Measurements from ENCODE around the gene ANO3. TPM values are rescaled to one million over a fixed set of nuclear protein-coding genes. Genes with fewer than 3 reads are reported as not detected.

Gene ANO3
- total RNA-seq, 1 donor from 2014 or later, result not detected

DNA sequence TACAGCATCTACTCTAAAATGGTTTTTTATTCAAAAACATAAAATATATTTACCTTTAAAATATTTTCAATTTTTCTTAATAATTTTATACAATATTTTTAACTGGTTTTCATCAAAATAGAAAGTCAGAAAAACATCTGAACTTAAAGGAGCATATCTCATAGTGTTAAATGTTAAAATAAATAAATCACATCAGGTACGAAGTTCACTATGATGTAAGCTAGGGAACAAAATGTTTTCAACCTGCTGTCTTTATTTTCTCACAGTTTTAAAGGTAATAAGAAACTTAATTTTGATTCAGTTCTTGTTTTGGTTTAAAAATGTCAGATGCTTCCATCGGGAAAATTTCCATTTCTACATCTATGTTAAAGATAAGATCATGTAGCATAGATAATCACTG is 142.5 kb downstream of the ANO3 start:
- DNase-seq, result no peak
- no peak for ATAC-seq
- intact Hi-C loops (cut with micrococcal nuclease), result no loop called here

DNA sequence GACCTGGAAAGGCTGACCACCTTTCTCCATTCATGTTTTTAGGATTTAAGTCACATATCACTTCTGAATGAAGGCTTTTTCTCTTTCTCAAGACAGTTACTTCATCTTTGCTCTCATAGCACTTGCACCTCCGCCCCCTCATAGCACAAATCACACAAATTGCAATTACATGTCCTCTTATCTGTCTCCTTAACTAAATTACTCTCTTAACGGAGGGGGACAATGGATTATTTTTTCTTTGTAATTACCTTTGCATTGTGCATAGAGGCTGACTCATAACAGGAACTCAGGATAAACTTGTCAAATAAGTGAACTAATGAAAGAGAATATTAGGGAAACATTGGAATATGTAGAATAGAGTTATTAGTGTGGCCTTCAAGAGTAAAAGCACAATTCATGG is 145.5 kb downstream of the ANO3 start:
- ATAC-seq (no peak), DNase-seq (no peak)
- intact Hi-C loops (cut with micrococcal nuclease), result no loop called here

DNA sequence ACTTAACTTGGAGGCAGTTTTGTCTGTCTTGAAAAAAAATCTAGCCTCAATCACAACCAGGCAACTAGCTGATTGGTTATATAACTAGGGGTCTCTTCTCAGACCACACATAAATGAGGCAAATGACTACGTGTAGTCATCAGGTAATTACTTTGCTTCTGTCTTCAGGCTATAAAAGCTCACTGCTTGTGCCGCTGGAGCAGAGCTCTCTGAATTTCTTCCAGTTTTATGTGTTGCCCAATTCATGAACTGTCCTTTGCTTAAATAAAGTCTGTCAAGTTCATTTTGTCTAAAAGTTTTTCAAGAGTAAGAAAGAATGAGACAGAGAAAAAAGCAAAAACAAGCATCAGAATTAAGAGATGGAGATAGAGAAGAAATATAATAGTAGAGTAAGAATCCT is 146.8 kb downstream of the ANO3 start:
- ATAC-seq (no peak), DNase-seq (no peak)
- intact Hi-C loops (cut with micrococcal nuclease), result no loop called here

DNA sequence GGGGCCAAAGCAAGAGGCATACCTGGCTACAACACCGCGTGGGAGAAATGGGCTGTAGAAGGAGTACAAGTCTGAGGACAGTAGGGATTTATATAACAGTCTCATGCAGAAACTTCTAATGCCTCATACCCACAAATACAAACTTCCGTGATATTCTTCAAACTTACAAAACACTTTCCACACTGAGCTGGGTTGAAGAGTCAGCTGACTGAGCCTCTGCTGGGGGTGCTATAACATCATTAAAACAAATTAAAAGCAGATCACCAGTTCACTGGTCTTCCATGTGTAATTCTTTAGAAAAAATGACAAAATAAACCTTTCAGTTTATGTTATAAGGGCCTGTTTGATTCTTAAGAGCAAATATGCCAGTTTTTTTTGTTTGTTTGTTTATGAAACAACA is 148.1 kb downstream of the ANO3 start:
- intact Hi-C loops (cut with micrococcal nuclease), result no loop called here

DNA sequence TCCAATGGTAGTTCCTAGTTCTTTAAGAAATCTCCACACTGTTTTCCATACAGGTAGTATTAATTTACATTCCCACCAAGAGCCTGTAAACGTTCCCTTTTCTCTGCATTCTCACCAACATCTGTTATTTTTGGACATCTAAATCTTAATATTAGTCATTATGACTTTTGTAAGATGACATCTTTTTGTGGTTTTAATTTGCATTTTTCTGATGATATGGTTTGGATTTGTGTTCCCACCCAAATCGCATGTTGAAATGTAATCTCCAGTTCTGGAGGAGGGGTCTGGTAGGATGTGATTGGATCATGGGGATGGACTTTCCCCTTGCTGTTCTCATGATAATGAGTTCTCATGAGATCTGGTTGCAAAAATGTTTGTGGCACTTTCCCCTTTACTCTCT is 151.2 kb downstream of the ANO3 start:
- ATAC-seq (no peak), DNase-seq (no peak)
- intact Hi-C loops (cut with micrococcal nuclease), result no loop called here

More for the DNA sequence above, 148.1 kb downstream of the ANO3 start:
- DNase-seq (no peak), ATAC-seq (no peak)

DNA sequence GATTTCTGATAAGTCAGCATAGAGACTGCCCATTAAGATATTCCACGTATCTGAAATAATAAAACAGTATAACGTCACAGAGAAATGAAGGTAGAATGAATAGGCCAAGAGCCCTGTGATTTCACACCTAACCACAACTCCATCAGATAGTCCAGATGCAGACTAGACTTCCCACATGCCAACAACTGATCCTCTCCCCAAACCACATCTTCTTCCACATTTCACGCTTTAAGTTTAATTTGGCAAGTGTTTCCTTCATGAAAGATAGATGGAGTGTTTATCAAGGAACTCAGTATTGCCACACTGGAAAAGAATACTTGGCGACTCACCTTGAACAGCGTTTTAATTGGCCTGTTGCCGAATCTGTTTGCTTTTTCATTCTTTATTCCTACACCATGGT is 158.6 kb downstream of the ANO3 start:
- ATAC-seq (no peak), DNase-seq (no peak)
- intact Hi-C loops (cut with micrococcal nuclease), result no loop called here

DNA sequence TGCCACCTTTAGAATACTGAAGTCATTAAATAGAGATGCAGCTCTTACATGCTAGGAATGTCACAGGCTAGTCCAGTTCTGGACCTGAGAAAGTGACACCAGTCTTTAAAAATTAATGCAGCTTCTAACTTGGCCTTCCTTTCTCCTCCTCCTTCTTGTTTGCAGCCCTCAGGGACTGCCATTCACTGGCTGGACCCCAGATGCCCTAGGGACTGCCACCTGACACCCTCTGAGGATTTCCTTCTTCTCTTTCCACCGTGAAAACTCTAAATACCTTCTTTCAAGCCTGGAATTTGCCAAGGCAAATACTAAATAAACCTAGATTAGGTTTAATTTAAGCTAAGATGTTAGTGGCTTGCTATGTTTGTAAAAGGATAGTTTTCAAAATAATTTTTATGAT is 161.7 kb downstream of the ANO3 start:
- no peak for DNase-seq
- intact Hi-C loops (cut with micrococcal nuclease), result no loop called here
- ATAC-seq, result no peak

DNA sequence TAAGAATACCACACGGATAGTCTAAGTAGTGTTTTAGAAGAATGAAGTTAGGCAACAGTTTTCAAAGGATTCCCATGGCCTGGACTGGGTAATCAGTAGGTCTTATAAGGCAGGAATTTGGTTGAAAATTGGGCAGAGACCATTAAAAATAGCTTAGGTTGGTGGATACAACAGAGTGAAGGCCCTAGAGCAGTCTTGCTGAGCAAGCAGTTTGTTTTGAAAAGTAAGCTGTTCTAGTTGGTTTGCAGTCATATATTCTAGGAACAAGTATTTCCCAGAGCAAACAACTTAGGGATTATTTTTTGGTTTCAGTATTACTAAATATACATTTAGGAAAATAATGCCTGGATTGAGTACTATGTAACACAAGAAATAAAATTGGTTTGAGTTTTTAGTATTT is 175.3 kb downstream of the ANO3 start:
- ATAC-seq (no peak), DNase-seq (no peak)
- intact Hi-C loops (cut with micrococcal nuclease), result no loop called here

DNA sequence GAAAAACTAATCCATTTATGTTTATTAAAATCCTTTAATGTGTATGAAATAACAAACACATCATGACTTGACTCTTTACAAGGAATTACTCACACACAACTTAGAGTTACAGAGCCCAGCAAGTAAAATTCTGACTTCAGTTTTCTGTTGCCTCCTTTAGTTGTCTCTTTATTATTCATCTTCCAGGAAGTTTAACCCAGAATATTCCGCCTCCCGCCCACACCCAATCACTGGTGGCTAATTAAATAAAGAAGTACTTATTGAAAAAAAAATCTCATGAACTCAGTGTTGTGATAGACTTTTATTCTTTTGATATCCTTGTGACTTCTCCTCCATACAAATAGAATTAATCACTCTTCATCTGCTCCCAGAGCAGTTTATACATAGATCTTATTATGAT is 178.2 kb downstream of the ANO3 start:
- no peak for ATAC-seq
- intact Hi-C loops (cut with micrococcal nuclease), result no loop called here
- no peak for DNase-seq

DNA sequence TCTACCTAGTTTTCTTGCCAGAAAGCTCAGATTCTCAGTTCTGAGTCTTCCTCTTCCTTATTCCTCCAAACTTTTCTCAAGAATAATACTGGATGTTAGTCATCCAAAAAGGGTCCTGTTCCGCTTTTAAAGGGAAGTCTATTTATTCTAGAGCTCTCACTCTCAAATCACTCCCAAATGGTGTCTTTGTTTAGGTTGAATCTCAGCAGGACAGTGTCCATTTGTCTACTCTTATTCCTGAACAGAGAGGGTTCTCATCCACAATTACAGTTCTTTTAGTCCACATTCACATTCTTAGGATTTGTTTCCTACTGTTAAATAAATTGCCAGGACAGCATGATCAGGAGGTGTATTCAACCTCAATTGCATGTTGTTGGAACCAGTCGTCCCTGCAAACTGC is 178.8 kb downstream of the ANO3 start:
- intact Hi-C loops (cut with micrococcal nuclease), result no loop called here
- DNase-seq, result no peak
- no peak for ATAC-seq

DNA sequence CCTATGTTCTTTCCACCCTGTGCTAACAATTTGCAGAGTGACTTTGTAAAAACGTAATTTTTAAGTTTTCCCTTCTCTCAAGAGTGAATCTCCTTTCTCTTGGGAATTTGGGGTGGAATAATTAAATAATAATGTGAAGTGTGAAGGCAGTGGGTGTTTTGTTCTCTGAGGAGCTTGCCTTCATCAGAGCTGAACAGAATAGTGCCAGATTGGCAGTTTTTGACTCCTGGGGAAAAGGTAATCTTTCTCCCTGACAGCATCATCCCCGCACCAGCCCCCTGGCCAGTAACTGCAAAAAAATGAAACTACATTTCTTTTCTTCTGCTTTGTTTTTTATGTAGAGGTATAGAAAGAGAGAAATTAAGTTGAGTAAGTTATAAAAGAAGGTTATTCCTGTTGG is 180.3 kb downstream of the ANO3 start:
- intact Hi-C loops (cut with micrococcal nuclease), result no loop called here
- ATAC-seq (no peak), DNase-seq (no peak)

DNA sequence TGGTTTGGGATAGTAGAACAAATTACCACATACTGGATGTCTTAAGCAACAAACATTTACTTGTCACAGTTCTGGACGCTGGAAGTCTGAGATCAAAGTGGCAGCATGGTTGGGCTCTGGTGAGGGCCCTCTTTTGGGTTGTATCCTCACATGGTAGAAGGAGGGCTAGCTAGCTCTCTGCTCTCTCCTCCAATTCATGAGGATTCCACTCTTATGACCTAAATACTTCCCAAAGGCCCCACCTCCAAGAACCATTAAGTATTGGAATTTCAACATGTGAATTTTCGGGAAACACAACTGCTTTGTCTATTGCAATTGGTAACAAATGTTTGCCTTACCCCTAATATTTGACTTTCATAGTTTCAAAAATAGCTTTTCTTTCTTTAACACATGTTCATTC is 187.5 kb downstream of the ANO3 start:
- no peak for ATAC-seq
- no peak for DNase-seq
- intact Hi-C loops (cut with micrococcal nuclease), result no loop called here

DNA sequence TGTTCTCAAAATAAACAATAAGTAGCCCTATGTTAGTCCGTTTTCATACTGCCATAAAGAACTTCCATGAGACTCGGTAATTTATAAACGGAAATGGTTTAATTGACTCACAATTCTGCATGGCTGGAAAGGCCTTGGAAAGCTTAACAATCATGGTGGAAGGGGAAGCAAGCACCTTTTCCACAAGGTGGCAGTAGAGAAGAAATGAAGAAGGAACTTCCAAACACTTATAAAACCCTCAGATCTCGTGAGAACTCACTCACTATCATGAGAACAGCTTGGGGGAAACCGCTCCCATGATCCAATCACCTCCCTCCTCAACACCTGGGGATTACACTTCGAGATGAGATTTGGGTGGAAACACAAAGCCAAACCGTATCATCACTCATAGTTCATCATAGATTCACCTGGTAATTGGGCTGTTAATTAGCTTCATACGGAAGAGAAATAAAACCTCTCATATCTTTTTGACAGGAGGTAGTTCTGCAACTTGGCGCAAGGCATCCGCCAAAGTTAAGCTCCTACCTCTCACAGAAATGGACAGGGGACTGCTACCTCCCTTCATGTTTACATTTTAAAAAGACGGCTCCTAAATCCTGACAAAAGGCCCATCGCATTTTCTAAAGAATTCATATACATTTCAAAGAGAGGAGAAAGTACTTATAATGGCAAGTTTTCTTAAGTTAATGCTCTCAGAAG is 191.1 kb downstream of the ANO3 start:
- no peak for DNase-seq
- intact Hi-C loops (cut with micrococcal nuclease), result no loop called here
- no peak for ATAC-seq

DNA sequence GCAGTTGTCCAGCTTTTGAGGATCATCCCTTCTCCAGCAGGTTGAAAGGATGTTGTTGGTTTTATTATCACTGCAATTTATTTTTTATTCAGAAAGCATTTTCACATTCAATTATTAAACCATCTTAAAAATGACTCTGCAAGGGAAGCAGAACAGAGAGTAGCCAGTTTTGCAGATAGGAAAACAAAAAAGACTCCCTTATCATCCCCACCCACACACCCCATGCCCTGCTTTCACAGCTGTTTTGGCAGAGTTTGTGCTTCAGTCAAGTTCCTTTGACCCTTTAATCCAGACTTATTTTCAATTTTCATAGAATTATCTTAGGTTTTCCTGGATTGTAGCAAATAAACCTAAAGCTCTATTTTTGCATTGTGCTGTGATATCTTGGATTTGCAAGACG is 195.8 kb downstream of the ANO3 start:
- intact Hi-C loops (cut with micrococcal nuclease), result no loop called here
- DNase-seq (no peak), ATAC-seq (no peak)

DNA sequence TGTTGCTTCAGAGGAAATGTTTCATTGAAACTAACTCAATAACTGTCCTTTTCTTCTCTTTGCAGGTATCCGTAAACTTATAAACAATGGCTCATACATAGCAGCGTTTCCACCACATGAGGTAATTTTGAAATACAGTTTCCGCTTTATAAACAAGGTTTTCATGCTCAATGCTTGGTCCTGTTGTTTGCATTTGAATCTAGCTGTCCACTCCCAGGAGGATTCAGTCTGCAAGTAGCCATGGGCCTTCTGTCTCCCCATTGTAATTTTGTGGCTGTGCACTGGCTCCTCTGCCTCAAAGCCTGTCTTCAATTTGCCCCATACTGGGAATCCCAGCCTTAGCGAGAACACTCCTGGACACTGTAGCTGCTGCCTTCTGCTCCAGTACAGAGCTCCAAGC is 205.4 kb downstream of the ANO3 start:
- no peak for ATAC-seq
- DNase-seq, result no peak
- intact Hi-C loops (cut with micrococcal nuclease), result no loop called here

DNA sequence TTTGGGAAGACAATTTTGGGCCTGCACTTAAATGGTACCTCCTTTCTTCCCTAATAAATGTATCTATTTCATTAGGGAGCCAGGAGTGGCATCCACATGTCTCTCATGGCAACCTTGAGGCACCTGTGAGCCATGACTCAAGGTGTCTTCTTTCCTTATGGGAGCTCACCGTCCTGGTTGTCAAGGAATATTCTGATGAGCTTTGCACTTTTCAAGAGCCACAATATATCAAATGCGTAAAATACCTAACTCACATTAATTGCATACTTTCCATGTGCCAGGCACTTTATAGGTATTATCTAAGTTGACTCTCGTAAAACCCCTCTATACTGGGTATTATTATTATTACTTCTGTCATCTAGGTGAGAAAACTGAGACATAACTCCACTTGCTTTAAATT is 207.6 kb downstream of the ANO3 start:
- ATAC-seq (no peak), DNase-seq (no peak)
- intact Hi-C loops (cut with micrococcal nuclease), result no loop called here

DNA sequence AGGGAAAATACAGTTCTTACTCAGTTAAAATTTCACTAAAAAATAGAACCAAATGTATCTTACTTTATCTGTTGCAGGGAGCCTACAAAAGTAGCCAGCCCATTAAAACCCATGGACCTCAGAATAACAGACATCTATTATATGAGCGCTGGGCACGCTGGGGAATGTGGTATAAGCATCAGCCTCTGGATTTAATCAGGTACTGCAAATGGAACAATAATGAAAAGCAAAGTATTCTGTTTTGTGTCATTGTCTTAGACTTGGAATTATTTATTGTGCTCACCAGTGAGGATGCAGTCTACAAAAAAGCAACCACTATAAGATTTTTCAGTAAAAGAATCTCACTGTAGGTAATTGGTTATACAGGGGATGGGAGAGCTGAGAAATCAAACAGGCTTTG is 209.9 kb downstream of the ANO3 start:
- ATAC-seq (no peak), DNase-seq (no peak)
- intact Hi-C loops (cut with micrococcal nuclease), result no loop called here

DNA sequence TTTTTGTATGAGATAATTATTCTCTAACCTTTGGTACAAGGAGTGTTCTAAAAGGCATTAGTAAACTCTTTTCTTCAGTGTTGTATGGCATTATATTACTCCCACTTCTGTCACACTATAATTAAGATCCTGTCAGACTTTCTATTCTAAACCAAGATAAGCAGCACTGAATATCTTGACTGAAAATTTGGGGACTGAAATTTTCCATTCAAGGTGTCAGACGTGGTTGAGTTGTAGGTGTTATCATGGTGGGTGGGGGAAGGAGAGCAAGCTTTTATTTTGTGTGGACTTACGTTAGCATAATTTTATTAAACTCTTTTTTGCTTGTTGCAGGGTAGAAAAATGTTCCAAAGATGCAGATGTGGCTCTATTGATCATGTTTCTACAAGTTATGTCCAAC is 217.2 kb downstream of the ANO3 start:
- DNase-seq (no peak), ATAC-seq (no peak)
- intact Hi-C loops (cut with micrococcal nuclease), result no loop called here

DNA sequence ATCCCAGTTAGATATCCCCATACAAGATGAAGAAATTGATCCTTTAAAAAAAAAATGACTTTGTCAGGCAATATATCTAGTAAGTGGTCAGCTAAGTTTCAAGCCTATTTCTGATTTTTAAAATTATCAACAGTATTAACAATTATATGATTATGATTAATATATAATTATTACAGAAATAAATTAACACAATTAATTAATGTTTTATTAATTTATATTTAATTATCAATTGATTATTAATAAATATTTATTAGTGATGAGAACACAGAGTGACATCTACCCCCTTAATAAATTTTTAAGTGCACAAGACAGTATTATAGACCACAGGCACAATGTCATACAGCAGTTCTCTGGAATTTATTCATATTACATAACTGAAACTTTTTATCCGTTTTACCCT is 218.1 kb downstream of the ANO3 start:
- DNase-seq, result no peak
- intact Hi-C loops (cut with micrococcal nuclease), result no loop called here
- no peak for ATAC-seq

DNA sequence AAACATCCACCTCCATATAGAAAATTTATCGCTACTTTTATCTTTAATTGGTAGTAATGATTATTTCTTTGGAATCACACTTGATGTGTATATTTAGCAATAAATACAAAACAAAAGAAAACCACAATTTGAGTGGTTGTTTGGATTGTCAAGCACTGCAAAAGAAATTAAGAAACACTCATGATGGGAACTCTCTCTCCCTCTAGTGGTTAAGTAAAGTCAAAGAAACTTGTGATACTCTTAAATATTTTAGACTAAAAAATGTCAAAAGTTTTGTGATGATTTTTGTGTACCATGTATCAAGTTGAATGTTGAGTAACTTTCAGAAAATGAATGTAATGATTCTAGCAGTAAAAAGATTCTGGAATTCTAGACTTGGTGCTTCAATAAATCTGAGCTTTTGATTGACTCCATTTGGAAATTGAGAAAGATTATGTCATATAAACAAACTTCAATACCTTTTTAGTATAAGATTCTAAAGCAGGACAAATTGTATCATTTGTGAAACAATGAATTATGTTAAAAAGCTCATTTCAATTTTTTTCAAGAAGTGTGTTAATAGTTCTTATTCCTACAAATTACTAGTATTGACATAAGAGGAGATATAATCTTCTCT is 219.4 kb downstream of the ANO3 start:
- DNase-seq (no peak), ATAC-seq (no peak)
- intact Hi-C loops (cut with micrococcal nuclease), result no loop called here

DNA sequence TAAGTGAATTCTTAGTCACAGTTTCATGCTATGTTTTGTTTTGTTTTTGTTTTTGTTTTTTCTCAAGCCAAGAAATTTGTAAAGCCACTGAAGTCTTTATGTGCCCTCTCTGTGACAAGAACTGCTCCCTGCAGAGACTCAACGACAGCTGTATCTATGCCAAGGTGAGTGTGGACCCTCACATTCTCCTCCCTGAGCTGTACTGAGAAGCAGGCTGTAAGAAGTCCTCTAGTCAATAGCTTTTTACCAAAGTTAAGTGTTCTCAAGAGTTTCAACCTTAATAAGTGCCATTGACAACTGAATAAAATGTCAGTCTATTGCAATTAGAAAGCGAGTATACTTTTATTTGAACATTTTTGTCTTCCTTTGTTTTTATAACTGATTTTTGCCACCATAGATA is 221.3 kb downstream of the ANO3 start:
- intact Hi-C loops (cut with micrococcal nuclease), result no loop called here
- ATAC-seq (no peak), DNase-seq (no peak)

DNA sequence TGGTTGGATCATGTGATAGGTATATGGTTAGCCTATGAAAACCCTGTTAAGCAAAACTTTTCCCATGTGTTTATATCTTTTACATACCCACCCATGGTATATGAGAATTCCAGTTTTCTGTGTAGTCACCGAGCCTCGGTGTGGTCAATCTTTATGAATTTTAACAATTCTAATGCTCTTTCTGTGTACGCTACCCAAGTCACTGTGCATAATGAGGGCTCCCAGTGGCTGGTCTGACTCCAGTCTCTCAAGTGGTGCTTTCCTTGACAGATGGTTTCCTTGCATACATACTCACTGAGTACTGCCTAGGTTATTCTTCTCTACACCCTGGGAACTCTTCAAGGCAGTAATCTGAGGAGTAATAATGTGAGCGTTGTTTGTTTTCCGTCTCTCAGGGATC is 222.5 kb downstream of the ANO3 start:
- intact Hi-C loops (cut with micrococcal nuclease), result no loop called here
- DNase-seq (no peak), ATAC-seq (no peak)
